GM18951 (cell line): ENCODE results near the gene SOX12.

ENCODE experiments used
- POLR2A ChIP-seq: IDR thresholded peaks from 4 replicates; pipeline ENCODE4 v1.6.1; 2011; ENCODE audit warnings: mild to moderate bottlenecking; ENCODE audit not compliant: insufficient read length, insufficient read depth; ENCODE audit errors: extremely low read depth
- in situ Hi-C: fragments of 300-500 bp; cut with MboI; formaldehyde crosslinking; loops from one replicate; pipeline ENCODE4 v1.12.0; 2022; ENCODE audit warnings: low sequenced_read_pairs, mixed read lengths, inconsistent platforms; ENCODE audit not compliant: unreplicated experiment

Gene SOX12

GRCh38 chr20:297098-297924 is 28.0 kb upstream of the SOX12 start, which contains the start of gene ZCCHC3:
Gene ZCCHC3 (plus strand): TSS chr20:297570. CDS start chr20:297587, 17 bp downstream.
- in situ Hi-C loops: no loop called here
- TF ChIP-seq POLR2A: peak; percentile 86

GRCh38 chr20:297925-298775 is 27.2 kb upstream of the SOX12 start:
- in situ Hi-C loops: no loop called here
- peak; percentile 61 for TF ChIP-seq POLR2A

- in situ Hi-C loops: no loop called here
- TF ChIP-seq POLR2A: no peak
These were observed 26.5 kb upstream of the SOX12 start for GRCh38 chr20:298776-299391.

- in situ Hi-C loops: no loop called here
- peak; percentile 29 for TF ChIP-seq POLR2A
These were observed 24.9 kb upstream of the SOX12 start for GRCh38 chr20:300345-300990.

GRCh38 chr20:301886-302848 is 23.2 kb upstream of the SOX12 start:
- in situ Hi-C loops: no loop called here
- no peak for TF ChIP-seq POLR2A

GRCh38 chr20:305745-306144 is 19.6 kb upstream of the SOX12 start:
- TF ChIP-seq POLR2A: no peak
- in situ Hi-C loops: no loop called here

GRCh38 chr20:308427-309038 is 16.8 kb upstream of the SOX12 start:
- in situ Hi-C loops: no loop called here
- TF ChIP-seq POLR2A: no peak

GRCh38 chr20:309306-309840 is 16.0 kb upstream of the SOX12 start:
- in situ Hi-C loops: no loop called here
- TF ChIP-seq POLR2A: no peak

- in situ Hi-C loops: no loop called here
- TF ChIP-seq POLR2A: no peak
These were observed 15.3 kb upstream of the SOX12 start for GRCh38 chr20:309841-310644.

GRCh38 chr20:310645-311044 is 14.7 kb upstream of the SOX12 start:
- TF ChIP-seq POLR2A: no peak
- in situ Hi-C loops: no loop called here
